ENCODE measurements around the gene SIK2. TPM values are rescaled to one million over a fixed set of nuclear protein-coding genes. Genes with fewer than 3 reads are reported as not detected.

SIK2 gene
- total RNA-seq, 4 donors from 2014 or later = 6.1 to 24.3 (median 9.5) TPM

DNA sequence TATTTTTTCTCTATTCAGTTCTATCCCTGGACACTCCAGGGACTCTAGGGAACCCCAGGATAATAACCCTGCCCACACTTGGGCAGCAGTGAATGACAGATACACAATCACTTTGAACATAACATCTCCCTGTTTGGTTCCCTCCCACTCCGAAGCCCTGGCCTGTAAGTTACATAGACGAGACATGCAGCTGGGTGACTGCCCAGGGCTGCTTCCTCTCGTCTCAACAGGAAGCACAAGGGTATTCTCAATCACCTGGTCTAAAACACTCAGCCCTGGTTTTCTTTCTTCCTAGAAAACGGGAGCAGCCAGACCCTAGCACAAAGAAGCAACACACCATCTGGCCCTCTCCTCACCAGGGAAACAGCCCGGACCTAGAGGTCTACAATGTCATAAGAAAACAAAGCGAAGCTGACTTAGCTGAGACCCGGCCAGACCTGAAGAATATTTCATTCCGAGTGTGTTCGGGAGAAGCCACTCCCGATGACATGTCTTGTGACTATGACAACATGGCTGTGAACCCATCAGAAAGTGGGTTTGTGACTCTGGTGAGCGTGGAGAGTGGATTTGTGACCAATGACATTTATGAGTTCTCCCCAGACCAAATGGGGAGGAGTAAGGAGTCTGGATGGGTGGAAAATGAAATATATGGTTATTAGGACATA is 42.3 kb upstream of the SIK2 start:
- no peaks in the 10 kb centered on the region for H3K36me3 ChIP-seq
- H3K27ac ChIP-seq = no peak overlapping the region
- TF ChIP-seq, protein P1, sequence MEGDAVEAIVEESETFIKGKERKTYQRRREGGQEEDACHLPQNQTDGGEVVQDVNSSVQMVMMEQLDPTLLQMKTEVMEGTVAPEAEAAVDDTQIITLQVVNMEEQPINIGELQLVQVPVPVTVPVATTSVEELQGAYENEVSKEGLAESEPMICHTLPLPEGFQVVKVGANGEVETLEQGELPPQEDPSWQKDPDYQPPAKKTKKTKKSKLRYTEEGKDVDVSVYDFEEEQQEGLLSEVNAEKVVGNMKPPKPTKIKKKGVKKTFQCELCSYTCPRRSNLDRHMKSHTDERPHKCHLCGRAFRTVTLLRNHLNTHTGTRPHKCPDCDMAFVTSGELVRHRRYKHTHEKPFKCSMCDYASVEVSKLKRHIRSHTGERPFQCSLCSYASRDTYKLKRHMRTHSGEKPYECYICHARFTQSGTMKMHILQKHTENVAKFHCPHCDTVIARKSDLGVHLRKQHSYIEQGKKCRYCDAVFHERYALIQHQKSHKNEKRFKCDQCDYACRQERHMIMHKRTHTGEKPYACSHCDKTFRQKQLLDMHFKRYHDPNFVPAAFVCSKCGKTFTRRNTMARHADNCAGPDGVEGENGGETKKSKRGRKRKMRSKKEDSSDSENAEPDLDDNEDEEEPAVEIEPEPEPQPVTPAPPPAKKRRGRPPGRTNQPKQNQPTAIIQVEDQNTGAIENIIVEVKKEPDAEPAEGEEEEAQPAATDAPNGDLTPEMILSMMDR (IDR thresholded peaks at IDR 0.05) = no peak
- TF ChIP-seq POLR2A (IDR thresholded peaks at IDR 0.05) = no peak
- no peaks in the 10 kb centered on the region for H3K9me3 ChIP-seq
- H3K4me1 ChIP-seq = peaks cover 0 to 6% (median 1%) of the 10 kb centered on the region in 3 donors
- WGBS, 2 donors = 70 to 94% methylated on average over 6 to 10 of the region's 11 CpGs
- H3K27me3 ChIP-seq = no peaks in the 10 kb centered on the region
- DNase-seq = no peak
- intact Hi-C loops (cut with DNase I) = loop anchor here (10.0 kb wide), 1 partner anchor 105 kb away; no protein-coding TSS in a partner anchor
- H3K4me3 ChIP-seq = no peak overlapping the region

- WGBS, 2 donors = 81 to 92% methylated on average over 3 of the region's 3 CpGs
- intact Hi-C loops (cut with DNase I) = no loop called here
Measured at GRCh38 chr11:111560800-111561199, 41.4 kb upstream of the SIK2 start.

GRCh38 chr11:111561306-111561705 is 40.9 kb upstream of the SIK2 start:
- WGBS, 2 donors = 74 to 79% methylated on average over 3 of the region's 3 CpGs
- Histone ChIP-seq H3K4me1 (no peaks in the 10 kb centered on the region), H3K27me3 (no peaks in the 10 kb centered on the region), H3K9me3 (no peaks in the 10 kb centered on the region), H3K36me3 (no peaks in the 10 kb centered on the region), H3K4me3 (no peak overlapping the region), H3K27ac (no peak overlapping the region)
- intact Hi-C loops (cut with DNase I) = no loop called here
- no peak for TF ChIP-seq POLR2A (IDR thresholded peaks at IDR 0.05)
- TF ChIP-seq, protein P1 (IDR thresholded peaks at IDR 0.05) = no peak
- no peak for DNase-seq

More at GRCh38 chr11:111560800-111561199, 41.4 kb upstream of the SIK2 start:
- Histone ChIP-seq H3K36me3 (no peaks in the 10 kb centered on the region), H3K9me3 (no peaks in the 10 kb centered on the region), H3K4me1 (no peaks in the 10 kb centered on the region), H3K27me3 (no peaks in the 10 kb centered on the region), H3K4me3 (no peak overlapping the region), H3K27ac (no peak overlapping the region)
- TF ChIP-seq, protein P1 (IDR thresholded peaks at IDR 0.05) = no peak
- TF ChIP-seq POLR2A (IDR thresholded peaks at IDR 0.05) = no peak
- DNase-seq = no peak

DNA sequence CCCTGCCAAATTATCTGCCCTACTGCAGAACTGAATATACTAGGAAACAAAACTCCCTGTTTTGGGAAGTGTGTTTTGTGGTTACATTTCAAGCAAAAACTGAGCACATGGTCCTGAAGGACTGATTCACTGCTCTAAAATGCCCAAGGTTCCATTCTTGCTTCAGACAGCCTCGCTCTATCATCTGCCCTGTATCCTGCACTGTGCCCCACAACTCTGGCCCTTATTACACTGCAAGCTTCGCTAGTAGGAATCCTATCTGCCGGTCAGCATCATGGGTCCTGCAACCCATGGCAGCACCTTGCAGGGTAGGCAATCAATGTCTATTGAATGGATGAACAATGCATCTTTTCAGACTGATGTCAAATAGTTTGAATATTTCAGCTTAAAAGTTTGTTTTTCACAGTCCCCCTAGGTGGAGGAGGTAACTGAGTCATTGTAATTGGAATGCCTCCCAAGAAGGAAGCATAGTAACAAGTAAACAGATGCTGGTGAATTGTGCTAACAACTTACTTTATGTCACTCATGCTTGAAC is 40.4 kb upstream of the SIK2 start:
- Histone ChIP-seq H3K36me3 (no peaks in the 10 kb centered on the region), H3K4me1 (no peaks in the 10 kb centered on the region), H3K4me3 (no peak overlapping the region), H3K27ac (no peak overlapping the region), H3K9me3 (no peaks in the 10 kb centered on the region), H3K27me3 (no peaks in the 10 kb centered on the region)
- WGBS, 2 donors = 55 to 70% methylated on average over 3 of the region's 3 CpGs
- intact Hi-C loops (cut with DNase I) = no loop called here
- TF ChIP-seq POLR2A (IDR thresholded peaks at IDR 0.05) = no peak
- TF ChIP-seq, protein P1 (IDR thresholded peaks at IDR 0.05) = no peak
- DNase-seq = no peak

- no peak overlapping the region for H3K4me3 ChIP-seq
- no peaks in the 10 kb centered on the region for H3K4me1 ChIP-seq
- no peak for TF ChIP-seq POLR2A (IDR thresholded peaks at IDR 0.05)
- TF ChIP-seq, protein P1 (IDR thresholded peaks at IDR 0.05) = no peak
- DNase-seq = no peak
- intact Hi-C loops (cut with DNase I) = no loop called here
- no peak overlapping the region for H3K27ac ChIP-seq
- H3K9me3 ChIP-seq = no peaks in the 10 kb centered on the region
- 82 to 83% methylated on average over 8 to 10 of the region's 10 CpGs for WGBS, 2 donors
- no peaks in the 10 kb centered on the region for H3K36me3 ChIP-seq
- H3K27me3 ChIP-seq = no peaks in the 10 kb centered on the region
Measured at GRCh38 chr11:111562692-111563389, 39.4 kb upstream of the SIK2 start.

Measured in esophagus squamous epithelium (tissue), 5 donors.